Measurements from ENCODE around the gene LIPA.

The LIPA gene

DNA sequence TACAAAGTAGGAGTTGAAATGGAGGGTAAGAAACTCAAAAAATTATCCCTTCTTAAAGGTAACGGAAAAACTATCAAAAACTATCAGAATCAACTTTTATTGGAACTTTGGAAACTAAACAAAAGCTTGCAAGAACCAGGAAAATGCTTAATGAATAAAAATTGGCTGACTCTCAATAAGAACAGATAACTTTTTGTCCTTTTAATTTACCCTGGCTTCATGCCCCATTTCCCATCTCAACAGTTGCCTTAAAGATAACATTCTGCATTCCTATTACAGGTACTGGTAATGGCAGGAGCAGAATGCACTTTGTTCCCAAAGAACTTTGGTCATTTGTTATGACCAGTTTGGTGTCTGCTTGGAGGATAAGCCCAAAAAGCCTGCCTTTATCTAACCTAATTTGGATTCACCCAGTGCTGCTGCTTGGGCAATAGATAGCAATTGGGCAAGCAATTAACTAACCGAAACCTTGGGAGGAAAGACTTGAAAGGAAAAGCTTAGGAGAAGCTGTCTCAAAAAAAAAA, 62.3 kb downstream of the LIPA start:
- no peaks in the 10 kb centered on the region for H3K27me3 ChIP-seq

DNA sequence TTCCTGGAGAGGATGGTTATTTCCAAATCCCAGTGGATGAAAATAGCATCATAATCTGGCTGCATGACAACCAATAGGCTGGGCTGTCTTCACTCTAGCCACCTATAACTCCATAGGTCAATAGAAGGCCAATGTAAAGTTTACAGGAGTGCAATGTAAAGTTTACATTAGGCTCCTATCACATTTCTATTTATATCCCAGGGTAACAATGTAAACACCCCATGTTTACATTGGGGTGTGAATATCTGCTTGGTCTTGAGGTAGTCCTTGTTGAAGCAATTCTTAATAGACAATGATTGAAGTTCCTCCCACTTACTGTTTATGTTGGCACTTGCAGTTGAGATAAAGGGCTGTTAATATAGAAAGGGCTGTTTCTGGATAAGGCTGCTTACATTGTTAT, 65.9 kb downstream of the LIPA start:
- no peaks in the 10 kb centered on the region for H3K9me3 ChIP-seq
- no peaks in the 10 kb centered on the region for H3K36me3 ChIP-seq
- no peak for DNase-seq
- no peak overlapping the region for H3K4me3 ChIP-seq
- H3K27me3 ChIP-seq, result no peaks in the 10 kb centered on the region
- no peaks in the 10 kb centered on the region for H3K4me1 ChIP-seq
- no peak overlapping the region for H3K27ac ChIP-seq
- TF ChIP-seq, protein P1, sequence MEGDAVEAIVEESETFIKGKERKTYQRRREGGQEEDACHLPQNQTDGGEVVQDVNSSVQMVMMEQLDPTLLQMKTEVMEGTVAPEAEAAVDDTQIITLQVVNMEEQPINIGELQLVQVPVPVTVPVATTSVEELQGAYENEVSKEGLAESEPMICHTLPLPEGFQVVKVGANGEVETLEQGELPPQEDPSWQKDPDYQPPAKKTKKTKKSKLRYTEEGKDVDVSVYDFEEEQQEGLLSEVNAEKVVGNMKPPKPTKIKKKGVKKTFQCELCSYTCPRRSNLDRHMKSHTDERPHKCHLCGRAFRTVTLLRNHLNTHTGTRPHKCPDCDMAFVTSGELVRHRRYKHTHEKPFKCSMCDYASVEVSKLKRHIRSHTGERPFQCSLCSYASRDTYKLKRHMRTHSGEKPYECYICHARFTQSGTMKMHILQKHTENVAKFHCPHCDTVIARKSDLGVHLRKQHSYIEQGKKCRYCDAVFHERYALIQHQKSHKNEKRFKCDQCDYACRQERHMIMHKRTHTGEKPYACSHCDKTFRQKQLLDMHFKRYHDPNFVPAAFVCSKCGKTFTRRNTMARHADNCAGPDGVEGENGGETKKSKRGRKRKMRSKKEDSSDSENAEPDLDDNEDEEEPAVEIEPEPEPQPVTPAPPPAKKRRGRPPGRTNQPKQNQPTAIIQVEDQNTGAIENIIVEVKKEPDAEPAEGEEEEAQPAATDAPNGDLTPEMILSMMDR (IDR thresholded peaks at IDR 0.05), result no peak
- intact Hi-C loops (cut with DNase I; ENCODE audit: low total_unique reads), result no loop called here

More for the DNA sequence above, 62.3 kb downstream of the LIPA start:
- no peak overlapping the region for H3K4me3 ChIP-seq
- H3K9me3 ChIP-seq, result no peaks in the 10 kb centered on the region
- TF ChIP-seq, protein P1 (IDR thresholded peaks at IDR 0.05), result no peak
- no peaks in the 10 kb centered on the region for H3K4me1 ChIP-seq
- H3K27ac ChIP-seq, result no peak overlapping the region
- no peak for DNase-seq
- H3K36me3 ChIP-seq, result no peaks in the 10 kb centered on the region
- intact Hi-C loops (cut with DNase I; ENCODE audit: low total_unique reads), result no loop called here

- Histone ChIP-seq H3K36me3 (no peaks in the 10 kb centered on the region), H3K27ac (no peak overlapping the region), H3K27me3 (no peaks in the 10 kb centered on the region), H3K4me3 (no peak overlapping the region), H3K4me1 (no peaks in the 10 kb centered on the region), H3K9me3 (peaks cover 0 to 3% (median 0%) of the 10 kb centered on the region in 3 donors)
- intact Hi-C loops (cut with DNase I; ENCODE audit: low total_unique reads), result no loop called here
- DNase-seq, result no peak
- TF ChIP-seq, protein P1 (IDR thresholded peaks at IDR 0.05), result no peak
These were observed 66.9 kb downstream of the LIPA start for GRCh38 chr10:89184638-89185037.

- TF ChIP-seq, protein P1 (IDR thresholded peaks at IDR 0.05), result no peak
- Histone ChIP-seq H3K9me3 (peaks cover 0 to 3% (median 0%) of the 10 kb centered on the region in 3 donors), H3K27me3 (no peaks in the 10 kb centered on the region), H3K4me3 (no peak overlapping the region), H3K4me1 (no peaks in the 10 kb centered on the region), H3K27ac (no peak overlapping the region), H3K36me3 (no peaks in the 10 kb centered on the region)
- DNase-seq, result no peak
- intact Hi-C loops (cut with DNase I; ENCODE audit: low total_unique reads), result no loop called here
These were observed 68.0 kb downstream of the LIPA start for GRCh38 chr10:89183571-89183970.

DNA sequence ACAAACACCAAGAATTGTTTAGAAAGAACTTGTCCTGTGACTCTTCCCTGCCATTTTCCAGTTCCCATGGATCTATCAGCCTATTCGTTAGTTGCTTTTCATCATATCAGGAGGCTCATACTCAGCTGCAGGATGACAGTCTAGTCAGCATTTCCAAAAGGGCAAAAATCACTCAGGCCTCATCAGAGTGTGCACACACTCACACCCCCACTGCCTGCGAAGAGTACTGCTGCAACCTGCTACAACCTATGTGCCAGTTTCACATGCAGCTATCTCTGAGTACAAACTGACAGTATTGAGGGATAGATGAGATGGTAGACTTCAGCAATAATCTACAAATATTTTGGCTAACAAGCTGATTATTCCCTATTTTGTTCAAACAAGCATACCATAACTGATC, 68.7 kb downstream of the LIPA start:
- no peak for DNase-seq
- intact Hi-C loops (cut with DNase I; ENCODE audit: low total_unique reads), result no loop called here
- TF ChIP-seq, protein P1 (IDR thresholded peaks at IDR 0.05), result no peak
- Histone ChIP-seq H3K4me3 (no peak overlapping the region), H3K9me3 (peaks cover 0 to 3% (median 0%) of the 10 kb centered on the region in 3 donors), H3K36me3 (no peaks in the 10 kb centered on the region), H3K27ac (no peak overlapping the region), H3K4me1 (no peaks in the 10 kb centered on the region), H3K27me3 (no peaks in the 10 kb centered on the region)

- Histone ChIP-seq H3K4me3 (no peak overlapping the region), H3K4me1 (no peaks in the 10 kb centered on the region), H3K27me3 (no peaks in the 10 kb centered on the region), H3K27ac (no peak overlapping the region), H3K36me3 (no peaks in the 10 kb centered on the region), H3K9me3 (peaks cover 0 to 3% (median 0%) of the 10 kb centered on the region in 3 donors)
- TF ChIP-seq, protein P1 (IDR thresholded peaks at IDR 0.05), result no peak
- no peak for DNase-seq
- intact Hi-C loops (cut with DNase I; ENCODE audit: low total_unique reads), result no loop called here
These were observed 75.8 kb downstream of the LIPA start for GRCh38 chr10:89175816-89176215.

All from tibial artery (tissue), 4 donors.